ENCODE results near the gene RAPGEF1. TPM values are rescaled to one million over a fixed set of nuclear protein-coding genes. Genes with fewer than 3 reads are reported as not detected.

Gene RAPGEF1
- total RNA-seq, 2 donors from 2014 or later, result 28.6 to 63.8 TPM

GRCh38 chr9:131676431-131676972 lies 63.4 kb downstream of the RAPGEF1 start:
- Histone ChIP-seq H3K27me3 (replicated peaks; ENCODE audit: insufficient read depth) (no peaks in the 10 kb centered on the region), H3K9me3 (no peaks in the 10 kb centered on the region), H3K36me3 (no peaks in the 10 kb centered on the region), H3K27ac (peak overlapping the region; percentile 73 to 75), H3K4me3 (no peak overlapping the region), H3K4me1 (replicated peaks) (peaks cover 3% of the 10 kb centered on the region)
- intact Hi-C loops (cut with DNase I), result loop anchor here (5.0 kb wide), 2 partner anchors 36 to 56 kb away; no protein-coding TSS in a partner anchor
- TF ChIP-seq POLR2A (IDR thresholded peaks at IDR 0.05) (no peak), POLR2AphosphoS5 (IDR thresholded peaks at IDR 0.05) (no peak), CTCF (IDR thresholded peaks at IDR 0.05) (no peak)
- WGBS, result 32% methylated on average over 6 of the region's 6 CpGs
- no peak for DNase-seq (ENCODE audit: low spot score)

GRCh38 chr9:131675437-131676022 lies 64.3 kb downstream of the RAPGEF1 start:
- no peaks in the 10 kb centered on the region for H3K27me3 ChIP-seq (replicated peaks; ENCODE audit: insufficient read depth)
- H3K9me3 ChIP-seq, result no peaks in the 10 kb centered on the region
- H3K27ac ChIP-seq, result peak overlapping the region; percentile 73 to 75
- WGBS, result 81% methylated on average over 6 of the region's 6 CpGs
- no peak for DNase-seq (ENCODE audit: low spot score)
- TF ChIP-seq POLR2A (IDR thresholded peaks at IDR 0.05) (no peak), CTCF (IDR thresholded peaks at IDR 0.05) (no peak), POLR2AphosphoS5 (IDR thresholded peaks at IDR 0.05) (no peak)
- intact Hi-C loops (cut with DNase I), result loop anchor here (5.0 kb wide), 2 partner anchors 37 to 57 kb away; no protein-coding TSS in a partner anchor
- H3K4me1 ChIP-seq (replicated peaks), result peaks cover 3% of the 10 kb centered on the region
- no peaks in the 10 kb centered on the region for H3K36me3 ChIP-seq
- no peak overlapping the region for H3K4me3 ChIP-seq

GRCh38 chr9:131674425-131675421 lies 65.2 kb downstream of the RAPGEF1 start:
- H3K36me3 ChIP-seq, result no peaks in the 10 kb centered on the region
- DNase-seq (ENCODE audit: low spot score), result no peak
- 83% methylated on average over 28 of the region's 29 CpGs for WGBS
- peaks cover 3% of the 10 kb centered on the region for H3K4me1 ChIP-seq (replicated peaks)
- peak overlapping the region; percentile 73 to 75 for H3K27ac ChIP-seq
- no peak overlapping the region for H3K4me3 ChIP-seq
- H3K27me3 ChIP-seq (replicated peaks; ENCODE audit: insufficient read depth), result no peaks in the 10 kb centered on the region
- intact Hi-C loops (cut with DNase I), result loop anchor here (5.0 kb wide), 2 partner anchors 38 to 58 kb away; no protein-coding TSS in a partner anchor
- no peak for TF ChIP-seq CTCF (IDR thresholded peaks at IDR 0.05)
- TF ChIP-seq POLR2A (IDR thresholded peaks at IDR 0.05), result no peak
- TF ChIP-seq POLR2AphosphoS5 (IDR thresholded peaks at IDR 0.05), result no peak
- no peaks in the 10 kb centered on the region for H3K9me3 ChIP-seq

GRCh38 chr9:131673531-131673930 lies 66.3 kb downstream of the RAPGEF1 start:
- H3K4me3 ChIP-seq, result no peak overlapping the region
- H3K4me1 ChIP-seq (replicated peaks), result peaks cover 9% of the 10 kb centered on the region
- no peaks in the 10 kb centered on the region for H3K9me3 ChIP-seq
- no peaks in the 10 kb centered on the region for H3K27me3 ChIP-seq (replicated peaks; ENCODE audit: insufficient read depth)
- TF ChIP-seq CTCF (IDR thresholded peaks at IDR 0.05) (no peak), POLR2AphosphoS5 (IDR thresholded peaks at IDR 0.05) (no peak), POLR2A (IDR thresholded peaks at IDR 0.05) (no peak)
- no peak overlapping the region for H3K27ac ChIP-seq
- intact Hi-C loops (cut with DNase I), result no loop called here
- no peaks in the 10 kb centered on the region for H3K36me3 ChIP-seq
- DNase-seq (ENCODE audit: low spot score), result no peak
- WGBS, result 66% methylated on average over 7 of the region's 7 CpGs
